GM19099 (cell line): ENCODE data around the gene LOXL3.

ENCODE experiments used
- POLR2A ChIP-seq: IDR thresholded peaks from 3 replicates; pipeline ENCODE4 v1.6.1; 2011; ENCODE audit warnings: low read depth; ENCODE audit not compliant: insufficient read length; ENCODE audit errors: extremely low read depth

Gene LOXL3

GRCh38 chr2:74548285-74548899 is 5.3 kb downstream of the LOXL3 start:
- TF ChIP-seq POLR2A = no peak

- no peak for TF ChIP-seq POLR2A
Observed at GRCh38 chr2:74546004-74546403, 7.7 kb downstream of the LOXL3 start.

- no peak for TF ChIP-seq POLR2A
Observed at GRCh38 chr2:74544634-74545033, 9.1 kb downstream of the LOXL3 start.

GRCh38 chr2:74542978-74543377 is 10.8 kb downstream of the LOXL3 start:
- no peak for TF ChIP-seq POLR2A

GRCh38 chr2:74540291-74540690 is 13.5 kb downstream of the LOXL3 start:
- no peak for TF ChIP-seq POLR2A

- no peak for TF ChIP-seq POLR2A
Observed at GRCh38 chr2:74538881-74539339, 14.8 kb downstream of the LOXL3 start.

- TF ChIP-seq POLR2A = no peak
Observed at GRCh38 chr2:74537140-74537539, 16.6 kb downstream of the LOXL3 start.

GRCh38 chr2:74536166-74536950 is 17.4 kb downstream of the LOXL3 start:
- TF ChIP-seq POLR2A = no peak

- peak; percentile 21 for TF ChIP-seq POLR2A
Observed at GRCh38 chr2:74535440-74535965, 18.2 kb downstream of the LOXL3 start.

GRCh38 chr2:74534411-74534810 is 19.3 kb downstream of the LOXL3 start:
- TF ChIP-seq POLR2A = no peak

- no peak for TF ChIP-seq POLR2A
Observed at GRCh38 chr2:74533464-74533863, 20.3 kb downstream of the LOXL3 start.

GRCh38 chr2:74532222-74532621 is 21.5 kb downstream of the LOXL3 start:
- no peak for TF ChIP-seq POLR2A

GRCh38 chr2:74531666-74532065 is 22.1 kb downstream of the LOXL3 start:
- TF ChIP-seq POLR2A = no peak

- peak; percentile 37 for TF ChIP-seq POLR2A
Observed at GRCh38 chr2:74530239-74531187, 23.2 kb downstream of the LOXL3 start.
